Stomach smooth muscle (tissue), 2 donors: Measurements from ENCODE around the gene PCDH12.
A peak's percentile ranks its signal among the peaks of the same experiment; 100 is the strongest.

ENCODE experiments used
- H3K27ac ChIP-seq: one replicate; pipeline ENCODE4 v1.7.0; 2013; ENCODE audit warnings: mild to moderate bottlenecking, low read length, inconsistent platforms
- H3K27me3 ChIP-seq, 2 donors: one replicate each; pipeline ENCODE4 v1.7.0; 2013; ENCODE audit warnings: low read length in 2 of 2; ENCODE audit not compliant: insufficient read depth in 2 of 2, control insufficient read depth in 1 of 2
- H3K36me3 ChIP-seq, 2 donors: one replicate each; pipeline ENCODE4 v1.7.0; 2013; ENCODE audit warnings: low read length in 2 of 2; ENCODE audit not compliant: control insufficient read depth in 2 of 2, insufficient read depth in 2 of 2
- H3K4me1 ChIP-seq: one replicate; pipeline ENCODE4 v1.7.0; 2013; ENCODE audit warnings: low read length; ENCODE audit not compliant: control insufficient read depth, insufficient read depth
- H3K4me3 ChIP-seq, 2 donors: one replicate each; pipeline ENCODE4 v1.7.0; 2013; ENCODE audit warnings: low read length in 2 of 2
- H3K9ac ChIP-seq, 2 donors: one replicate each; pipeline ENCODE4 v1.7.0; 2013; ENCODE audit warnings: low read length in 2 of 2, mild to moderate bottlenecking in 1 of 2
- H3K9me3 ChIP-seq, 2 donors: one replicate each; pipeline ENCODE4 v1.7.0; 2013; ENCODE audit warnings: low read length in 2 of 2; ENCODE audit not compliant: control insufficient read depth in 2 of 2
- donor health status: healthy.
- donor health status: Pancreatic carcinoma.

The PCDH12 gene

GRCh38 chr5:141958113-141958512 lies at the start of gene PCDH12:
TSS of gene PCDH12 (minus strand) at chr5:141958202. CDS start at chr5:141957851, 351 bp downstream.
- Histone ChIP-seq H3K36me3 (no peaks in the 10 kb centered on the region), H3K4me3 (peak within 1 kb of the TSS in 1 of 2 donors; percentile 40), H3K27ac (no peak within 1 kb of the TSS), H3K27me3 (peaks cover 0 to 10% of the 10 kb centered on the region in 2 donors), H3K9ac (no peak within 1 kb of the TSS), H3K9me3 (no peaks in the 10 kb centered on the region), H3K4me1 (peaks cover 3% of the 10 kb centered on the region)

DNA sequence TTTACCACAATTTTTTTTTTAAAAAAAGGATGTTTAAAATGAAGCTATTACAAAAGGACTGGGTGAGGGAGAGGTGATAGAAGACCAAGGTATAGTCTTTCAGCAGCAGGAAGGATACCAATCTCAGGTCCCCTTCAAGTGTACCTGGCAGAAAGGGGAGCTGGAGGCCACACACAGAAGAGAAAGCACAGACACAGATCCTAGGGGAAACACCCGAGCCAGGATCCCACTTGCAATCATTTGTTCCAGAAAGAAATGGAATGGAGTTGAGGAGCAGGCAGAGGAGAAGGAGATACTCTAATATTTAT lies 49.2 kb upstream of the PCDH12 start:
- no peak overlapping the region for H3K27ac ChIP-seq
- no peak overlapping the region for H3K4me3 ChIP-seq
- no peaks in the 10 kb centered on the region for H3K27me3 ChIP-seq
- no peaks in the 10 kb centered on the region for H3K9me3 ChIP-seq
- peaks cover 37 to 42% of the 10 kb centered on the region in 2 donors for H3K36me3 ChIP-seq
- H3K9ac ChIP-seq, result no peak overlapping the region
- H3K4me1 ChIP-seq, result peaks cover 4% of the 10 kb centered on the region

DNA sequence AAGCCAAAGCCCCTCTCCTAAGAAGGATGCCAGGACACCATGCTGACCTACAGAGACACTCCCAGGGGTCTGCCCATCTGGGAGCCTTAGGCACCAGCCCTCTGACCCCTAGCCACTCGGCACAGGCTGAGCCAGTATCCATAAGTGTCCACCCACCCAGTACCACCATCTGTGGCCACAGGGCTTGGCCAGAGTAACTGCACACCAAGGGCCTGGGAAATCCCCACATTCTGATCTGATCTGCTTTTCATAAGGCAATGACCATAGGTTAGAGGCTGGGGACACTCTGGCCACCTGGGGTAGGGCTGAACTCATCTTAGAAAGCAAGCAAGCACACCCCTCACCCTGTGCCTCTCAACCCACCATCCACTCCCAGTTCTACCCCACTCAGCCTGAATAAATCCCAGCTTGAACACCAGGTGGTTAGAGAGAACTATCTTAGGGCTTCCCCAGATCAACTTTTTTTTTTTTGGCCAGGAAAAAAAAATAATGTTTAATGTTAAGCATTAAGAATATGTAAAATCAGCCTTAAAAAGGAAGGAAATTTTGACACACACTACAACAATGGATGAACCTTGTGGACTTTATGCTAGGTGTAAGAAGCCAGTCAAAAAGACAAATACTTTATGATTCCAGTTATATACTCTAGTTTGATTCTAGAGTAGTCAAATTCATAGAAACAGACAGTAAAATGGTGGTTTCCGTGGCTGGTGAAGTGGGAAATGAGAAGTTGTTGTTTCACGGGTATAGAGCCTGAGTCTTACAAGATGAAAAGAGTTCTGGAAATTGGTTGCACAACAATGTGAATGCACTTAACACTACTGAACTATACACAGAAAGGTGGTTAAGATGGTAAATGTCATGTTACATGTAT lies 48.6 kb upstream of the PCDH12 start:
- no peaks in the 10 kb centered on the region for H3K27me3 ChIP-seq
- no peak overlapping the region for H3K9ac ChIP-seq
- peaks cover 42 to 43% of the 10 kb centered on the region in 2 donors for H3K36me3 ChIP-seq
- no peak overlapping the region for H3K4me3 ChIP-seq
- H3K4me1 ChIP-seq, result no peaks in the 10 kb centered on the region
- H3K27ac ChIP-seq, result no peak overlapping the region
- no peaks in the 10 kb centered on the region for H3K9me3 ChIP-seq

- Histone ChIP-seq H3K36me3 (peaks cover 43 to 49% of the 10 kb centered on the region in 2 donors), H3K4me3 (no peak overlapping the region), H3K9me3 (no peaks in the 10 kb centered on the region), H3K27me3 (no peaks in the 10 kb centered on the region), H3K4me1 (no peaks in the 10 kb centered on the region), H3K27ac (no peak overlapping the region), H3K9ac (no peak overlapping the region)
These were observed 45.3 kb upstream of the PCDH12 start for GRCh38 chr5:142003266-142003800.

DNA sequence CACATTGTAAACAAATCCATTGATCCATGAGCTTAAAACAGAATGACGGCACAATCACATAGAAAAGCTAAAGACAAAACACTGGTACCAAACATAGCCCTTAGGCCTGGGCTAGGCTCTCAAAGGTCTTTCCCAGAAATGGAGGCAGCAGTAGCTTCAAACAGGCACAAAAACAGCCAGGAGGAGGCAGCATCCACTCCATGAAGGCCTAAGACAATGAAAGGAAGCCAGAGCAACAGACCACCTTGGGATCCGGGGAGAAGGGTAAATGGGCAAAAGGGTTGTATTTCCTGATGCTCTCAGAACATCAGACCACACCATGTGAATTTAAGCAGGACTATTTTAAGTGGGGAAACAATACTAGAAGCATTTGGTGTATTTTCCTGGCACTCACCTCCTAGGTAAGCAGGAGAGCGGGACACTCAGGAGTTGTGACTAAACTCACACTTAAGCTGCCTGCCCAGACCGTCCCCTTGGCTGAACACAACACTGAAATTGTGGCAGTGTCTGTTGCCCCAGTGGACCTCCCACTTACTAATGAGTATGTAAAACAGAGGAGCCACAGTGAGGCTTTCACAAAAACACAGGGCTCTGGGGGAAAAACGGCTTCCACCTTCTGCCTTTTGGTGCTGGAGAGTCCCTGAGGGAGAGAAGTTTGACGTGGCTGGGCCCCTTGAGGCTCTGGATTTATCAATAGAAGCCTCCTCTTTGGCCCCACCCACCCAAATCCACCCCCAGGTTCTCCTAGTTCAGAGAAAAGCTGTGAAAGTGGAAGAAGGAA lies 42.9 kb upstream of the PCDH12 start:
- Histone ChIP-seq H3K36me3 (peaks cover 36 to 40% of the 10 kb centered on the region in 2 donors), H3K27me3 (no peaks in the 10 kb centered on the region), H3K9ac (no peak overlapping the region), H3K4me3 (no peak overlapping the region), H3K27ac (no peak overlapping the region), H3K4me1 (no peaks in the 10 kb centered on the region), H3K9me3 (no peaks in the 10 kb centered on the region)

DNA sequence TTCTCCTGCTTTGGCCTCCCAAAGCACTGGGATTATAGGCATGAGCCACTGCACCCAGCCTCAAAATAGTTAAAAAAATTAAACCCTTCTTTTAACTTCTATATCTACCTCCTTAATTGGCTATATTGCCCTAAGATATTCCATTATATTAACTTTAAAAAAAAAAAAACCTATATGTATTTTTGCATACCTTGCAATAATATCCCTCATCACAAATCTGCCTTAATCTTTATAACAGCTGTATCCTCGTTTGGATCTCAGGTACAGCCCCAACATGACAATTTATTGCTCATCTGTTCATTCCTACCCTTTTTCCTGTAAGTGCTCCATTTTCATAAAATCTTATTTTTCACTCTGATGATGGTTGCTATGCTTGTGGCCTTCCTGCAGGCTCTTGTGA lies 42.2 kb upstream of the PCDH12 start:
- peaks cover 30 to 36% of the 10 kb centered on the region in 2 donors for H3K36me3 ChIP-seq
- no peak overlapping the region for H3K9ac ChIP-seq
- no peak overlapping the region for H3K4me3 ChIP-seq
- H3K4me1 ChIP-seq, result no peaks in the 10 kb centered on the region
- no peaks in the 10 kb centered on the region for H3K27me3 ChIP-seq
- no peak overlapping the region for H3K27ac ChIP-seq
- H3K9me3 ChIP-seq, result no peaks in the 10 kb centered on the region

DNA sequence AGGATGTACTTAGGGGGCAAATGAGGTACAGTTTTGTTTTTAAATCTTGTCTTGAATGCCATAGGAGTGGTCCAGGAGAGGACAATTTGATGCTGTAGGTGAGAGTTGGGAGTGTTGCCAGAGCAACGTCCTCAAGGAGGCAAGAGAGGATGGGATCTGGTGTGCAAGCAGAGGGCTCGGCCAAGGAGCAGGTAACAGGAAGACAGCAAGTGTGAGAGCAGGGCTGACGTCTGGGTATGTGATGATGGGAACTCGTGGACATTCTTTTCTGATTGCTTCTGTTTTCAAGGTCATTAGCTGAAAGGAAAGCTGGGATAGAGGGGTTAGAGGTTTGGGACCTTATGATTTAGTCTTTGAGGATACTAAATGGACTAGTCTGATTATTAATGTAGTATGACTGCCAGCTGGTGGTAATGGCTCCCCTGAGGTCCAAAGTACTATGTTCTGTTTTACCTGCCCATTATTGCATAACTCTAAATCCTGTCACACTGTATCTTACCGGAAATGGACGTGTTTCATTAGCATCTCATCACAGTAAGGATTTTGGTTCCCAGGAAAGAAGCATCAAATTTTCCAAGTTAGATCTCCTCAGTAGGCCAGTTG lies 39.5 kb upstream of the PCDH12 start:
- Histone ChIP-seq H3K9ac (no peak overlapping the region), H3K36me3 (peaks cover 23 to 25% of the 10 kb centered on the region in 2 donors), H3K27ac (no peak overlapping the region), H3K4me3 (no peak overlapping the region), H3K27me3 (no peaks in the 10 kb centered on the region), H3K4me1 (peaks cover 3% of the 10 kb centered on the region), H3K9me3 (no peaks in the 10 kb centered on the region)

DNA sequence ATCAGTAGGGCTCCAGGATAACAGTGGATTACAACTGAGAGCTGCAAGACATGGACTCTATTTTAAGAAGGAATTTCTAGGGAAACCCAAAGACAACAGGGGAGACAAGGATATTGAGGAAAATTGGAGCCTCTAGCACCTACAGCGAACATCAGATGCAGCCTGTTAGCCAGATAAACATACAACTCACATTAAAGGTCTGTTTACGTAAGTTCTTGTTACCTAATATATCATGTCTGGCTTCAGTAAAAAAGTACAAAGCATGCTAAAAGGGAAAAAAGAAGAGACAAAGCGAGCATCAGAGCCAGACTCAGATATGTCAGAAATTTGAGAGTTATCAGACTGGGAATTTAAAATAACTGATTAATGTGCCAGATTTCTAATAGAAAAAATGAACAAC lies 37.7 kb upstream of the PCDH12 start:
- Histone ChIP-seq H3K27me3 (no peaks in the 10 kb centered on the region), H3K9ac (no peak overlapping the region), H3K27ac (no peak overlapping the region), H3K9me3 (no peaks in the 10 kb centered on the region), H3K36me3 (peaks cover 15 to 23% of the 10 kb centered on the region in 2 donors), H3K4me3 (no peak overlapping the region), H3K4me1 (peaks cover 3% of the 10 kb centered on the region)

GRCh38 chr5:141994511-141995136 lies 36.6 kb upstream of the PCDH12 start:
- peaks cover 3% of the 10 kb centered on the region for H3K4me1 ChIP-seq
- peaks cover 14 to 23% of the 10 kb centered on the region in 2 donors for H3K36me3 ChIP-seq
- no peaks in the 10 kb centered on the region for H3K27me3 ChIP-seq
- H3K27ac ChIP-seq, result no peak overlapping the region
- no peak overlapping the region for H3K9ac ChIP-seq
- no peaks in the 10 kb centered on the region for H3K9me3 ChIP-seq
- H3K4me3 ChIP-seq, result no peak overlapping the region

GRCh38 chr5:141992349-141992963 lies 34.5 kb upstream of the PCDH12 start:
- Histone ChIP-seq H3K27me3 (no peaks in the 10 kb centered on the region), H3K9ac (no peak overlapping the region), H3K4me1 (peaks cover 3% of the 10 kb centered on the region), H3K36me3 (peaks cover 16 to 21% of the 10 kb centered on the region in 2 donors), H3K9me3 (no peaks in the 10 kb centered on the region), H3K4me3 (no peak overlapping the region), H3K27ac (no peak overlapping the region)
